Astrocyte (in vitro differentiated cells and primary cell): ENCODE data around the gene FBXL13.
"Not testable (repeated sequence)": the region's sequence is repeated elsewhere in the genome, so short reads cannot be mapped to it uniquely, and the experiment has no call there.

ENCODE experiments used
- CTCF ChIP-seq: IDR thresholded peaks from 2 replicates; pipeline ENCODE4 v1.5.1; 2011; ENCODE audit warnings: low read depth, mild to moderate bottlenecking, inconsistent platforms, low read length, moderate library complexity; ENCODE audit not compliant: insufficient read depth
- EZH2 ChIP-seq: IDR thresholded peaks from 2 replicates; pipeline ENCODE4 v1.6.1; 2012; ENCODE audit warnings: mild to moderate bottlenecking, low read length, inconsistent platforms; ENCODE audit not compliant: insufficient read depth

- TF ChIP-seq CTCF, EZH2: not testable (repeated sequence)
Measured at GRCh38 chr7:102780926-102781325, 293.7 kb downstream of the FBXL13 start.
